Measurements from ENCODE around the gene ADAP1.

ADAP1 gene

GRCh38 chr7:956031-956430 lies 1.6 kb upstream of the ADAP1 start:
- DNase-seq = peak in 1 of 2 donors; percentile 52
- Histone ChIP-seq H3K9me3 (no peaks in the 10 kb centered on the region), H3K27me3 (peaks cover 0 to 11% of the 10 kb centered on the region in 2 donors), H3K36me3 (no peaks in the 10 kb centered on the region), H3K4me3 (no peak overlapping the region), H3K27ac (no peak overlapping the region), H3K4me1 (peaks cover 6 to 22% (median 20%) of the 10 kb centered on the region in 4 donors)
- no peak for TF ChIP-seq CTCF (IDR thresholded peaks at IDR 0.05)
- intact Hi-C loops (cut with DNase I; ENCODE audit: low total_unique reads) = no loop called here

- H3K4me1 ChIP-seq = peaks cover 6 to 25% (median 20%) of the 10 kb centered on the region in 4 donors
- H3K27me3 ChIP-seq = peaks cover 0 to 11% of the 10 kb centered on the region in 2 donors
- H3K4me3 ChIP-seq = peak overlapping the region; percentile 49 to 74
- H3K36me3 ChIP-seq = no peaks in the 10 kb centered on the region
- no peak for TF ChIP-seq CTCF (IDR thresholded peaks at IDR 0.05)
- peak in 1 of 2 donors; percentile 77 for DNase-seq
- H3K27ac ChIP-seq = peak overlapping the region; percentile 24 to 47
- intact Hi-C loops (cut with DNase I; ENCODE audit: low total_unique reads) = no loop called here
- H3K9me3 ChIP-seq = no peaks in the 10 kb centered on the region
Observed at GRCh38 chr7:953547-954327, 743 bp downstream of the ADAP1 start.

- Histone ChIP-seq H3K9me3 (no peaks in the 10 kb centered on the region), H3K27ac (no peak overlapping the region), H3K4me3 (peak overlapping the region in 1 of 2 donors; percentile 74), H3K36me3 (no peaks in the 10 kb centered on the region), H3K4me1 (peaks cover 6 to 25% (median 20%) of the 10 kb centered on the region in 4 donors), H3K27me3 (peaks cover 0 to 4% of the 10 kb centered on the region in 2 donors)
- TF ChIP-seq CTCF (IDR thresholded peaks at IDR 0.05) = no peak
- intact Hi-C loops (cut with DNase I; ENCODE audit: low total_unique reads) = no loop called here
- peak in 1 of 2 donors; percentile 52 for DNase-seq
Observed at GRCh38 chr7:952548-953441, 1.7 kb downstream of the ADAP1 start.

GRCh38 chr7:951881-952547 lies 2.5 kb downstream of the ADAP1 start:
- intact Hi-C loops (cut with DNase I; ENCODE audit: low total_unique reads) = no loop called here
- TF ChIP-seq CTCF (IDR thresholded peaks at IDR 0.05) = no peak
- H3K27ac ChIP-seq = no peak overlapping the region

More at GRCh38 chr7:951881-952547, 2.5 kb downstream of the ADAP1 start:
- peak in 1 of 2 donors; percentile 61 for DNase-seq
- Histone ChIP-seq H3K36me3 (no peaks in the 10 kb centered on the region), H3K4me1 (peaks cover 6 to 25% (median 20%) of the 10 kb centered on the region in 4 donors), H3K9me3 (no peaks in the 10 kb centered on the region), H3K4me3 (no peak overlapping the region), H3K27me3 (peaks cover 0 to 4% of the 10 kb centered on the region in 2 donors)
